H1 (cell line): ENCODE results near the gene PSME3. TPM values are rescaled to one million over a fixed set of nuclear protein-coding genes. Genes with fewer than 3 reads are reported as not detected.

Experiments used
- CTCF ChIA-PET: fragments of 300-600 bp; sonication (Branson Sonifier 250); formaldehyde crosslinking; loops from one replicate; lab custom pipeline; 2021; ENCODE audit not compliant: partially characterized antibody; lab: Charles Lee
- POLR2A ChIA-PET: fragments of 300-600 bp; sonication (Branson Sonifier 250); formaldehyde crosslinking; loops from one replicate; lab custom pipeline; 2021; ENCODE audit warnings: inconsistent platforms; ENCODE audit not compliant: partially characterized antibody; lab: Charles Lee
- DNase-seq, 2 experiments: peaks; one replicate each; pipeline versions ENCODE4 v3.0.0 to v3.0.0-alpha.2; 2010 to 2022; ENCODE audit warnings: low spot score in 2 of 2, low read depth in 1 of 2, mixed read lengths in 1 of 2
- FAIRE-seq: peaks from 2 replicates; lab custom pipeline; 2011; peaks lifted over from hg19 to GRCh38; lab: Jason Lieb, UNC
- H2AFZ ChIP-seq: 2 replicates; pipeline ENCODE4 v1.8.1; 2012; ENCODE audit warnings: low read length, inconsistent platforms
- H2AK5ac ChIP-seq: 2 replicates; pipeline ENCODE4 v1.6.1; 2013; ENCODE audit warnings: low read depth, low read length
- H2BK120ac ChIP-seq: replicated peaks from 2 replicates; pipeline ENCODE3; 2013; ENCODE audit warnings: low read depth, low read length, inconsistent platforms
- H2BK12ac ChIP-seq: 2 replicates; pipeline ENCODE4 v1.6.1; 2013; ENCODE audit warnings: low read depth, low read length
- H2BK15ac ChIP-seq: 2 replicates; pipeline ENCODE4 v1.6.1; 2013; ENCODE audit warnings: low read length
- H2BK20ac ChIP-seq: 2 replicates; pipeline ENCODE4 v1.6.1; 2013; ENCODE audit warnings: low read length
- H2BK5ac ChIP-seq: 2 replicates; pipeline ENCODE4 v1.6.1; 2013; ENCODE audit warnings: low read depth, low read length
- H3K14ac ChIP-seq: 2 replicates; pipeline ENCODE4 v1.6.1; 2013; ENCODE audit warnings: inconsistent platforms; ENCODE audit not compliant: insufficient read length
- H3K18ac ChIP-seq: 2 replicates; pipeline ENCODE4 v1.6.1; 2013; ENCODE audit warnings: low read length; ENCODE audit errors: extremely low read depth
- H3K23ac ChIP-seq: 2 replicates; pipeline ENCODE4 v1.6.1; 2013; ENCODE audit warnings: inconsistent platforms; ENCODE audit not compliant: insufficient read length
- H3K23me2 ChIP-seq: 2 replicates; pipeline ENCODE4 v1.6.1; 2013; ENCODE audit warnings: low read depth, low read length
- H3K27ac ChIP-seq: 2 replicates; pipeline ENCODE4 v1.6.1; 2011; ENCODE audit warnings: low read depth, low read length, inconsistent platforms
- H3K27me3 ChIP-seq, 4 experiments: replicated peaks in 1 of 4; 1 replicate in 1 of 4; 2 replicates in 3 of 4; pipeline versions ENCODE4 v1.6.1 to v1.8.1; 2011 to 2013; ENCODE audit warnings: low read length in 3 of 4, mild to moderate bottlenecking in 3 of 4, inconsistent platforms in 2 of 4, mixed read lengths in 2 of 4, moderate library complexity in 1 of 4; ENCODE audit not compliant: control insufficient read depth in 3 of 4, insufficient read depth in 3 of 4; ENCODE audit errors: extremely low read depth in 1 of 4
- H3K36me3 ChIP-seq, 4 experiments: 2 replicates each; pipeline versions ENCODE4 v1.6.1 to v1.8.1; 2011 to 2013; ENCODE audit warnings: mild to moderate bottlenecking in 4 of 4, low read length in 3 of 4, moderate library complexity in 2 of 4, control low read depth in 1 of 4, inconsistent platforms in 1 of 4; ENCODE audit not compliant: insufficient read depth in 4 of 4, control insufficient read depth in 2 of 4
- H3K4ac ChIP-seq: replicated peaks from 2 replicates; pipeline ENCODE3; 2013; ENCODE audit warnings: low read length, low read depth, mixed read lengths, inconsistent platforms; ENCODE audit not compliant: insufficient read length
- H3K4me1 ChIP-seq, 4 experiments: replicated peaks in 1 of 4; 1 replicate in 1 of 4; 2 replicates in 3 of 4; pipeline versions ENCODE4 v1.6.1 to v1.8.1; 2011 to 2013; ENCODE audit warnings: low read length in 3 of 4, inconsistent platforms in 2 of 4, mixed read lengths in 1 of 4; ENCODE audit not compliant: insufficient read depth in 4 of 4, control insufficient read depth in 3 of 4
- H3K4me2 ChIP-seq, 2 experiments: 2 replicates each; pipeline versions ENCODE4 v1.6.1 to v1.8.1; 2011 to 2013; ENCODE audit warnings: low read depth in 2 of 2, low read length in 2 of 2, control low read depth in 1 of 2, inconsistent platforms in 1 of 2, mild to moderate bottlenecking in 1 of 2; ENCODE audit not compliant: insufficient read depth in 1 of 2
- H3K4me3 ChIP-seq, 4 experiments: fragments of 200-600, 300-600 bp in 1 of 4; sonication (generic), shearing (Covaris generic), sonication (Bioruptor Twin) in 1 of 4; 2 replicates each; pipeline versions ENCODE4 v1.5.1 to v1.8.1; 2011 to 2016; ENCODE audit warnings: low read length in 4 of 4, low read depth in 3 of 4, control low read depth in 2 of 4, inconsistent platforms in 2 of 4, mild to moderate bottlenecking in 2 of 4, mixed read lengths in 1 of 4, moderate library complexity in 1 of 4; ENCODE audit not compliant: insufficient read depth in 2 of 4; ENCODE audit errors: extremely low read depth in 1 of 4
- H3K56ac ChIP-seq: replicated peaks from 2 replicates; pipeline ENCODE3; 2013; ENCODE audit warnings: low read depth, mild to moderate bottlenecking, mixed read lengths, low read length, inconsistent platforms; ENCODE audit not compliant: insufficient read length
- H3K79me1 ChIP-seq: 2 replicates; pipeline ENCODE4 v1.6.1; 2013; ENCODE audit warnings: low read depth, low read length, control low read depth
- H3K79me2 ChIP-seq, 2 experiments: 2 replicates each; pipeline versions ENCODE4 v1.6.1 to v1.8.1; 2012 to 2013; ENCODE audit warnings: low read length in 2 of 2, mild to moderate bottlenecking in 2 of 2, inconsistent platforms in 1 of 2; ENCODE audit not compliant: insufficient read depth in 2 of 2, control insufficient read depth in 1 of 2
- H3K9ac ChIP-seq, 4 experiments: replicated peaks in 1 of 4; 1 replicate in 1 of 4; 2 replicates in 3 of 4; pipeline versions ENCODE4 v1.6.1 to v1.8.1; 2011 to 2013; ENCODE audit warnings: low read depth in 3 of 4, low read length in 3 of 4, control low read depth in 2 of 4, mild to moderate bottlenecking in 2 of 4, moderate library complexity in 2 of 4, inconsistent platforms in 1 of 4; ENCODE audit errors: extremely low read depth in 1 of 4
- H3K9me3 ChIP-seq, 2 experiments: 2 replicates each; pipeline versions ENCODE4 v1.6.1 to v1.8.1; 2012 to 2013; ENCODE audit warnings: mild to moderate bottlenecking in 2 of 2, moderate library complexity in 2 of 2, control low read depth in 1 of 2, inconsistent platforms in 1 of 2, low read depth in 1 of 2, low read length in 1 of 2, mixed read lengths in 1 of 2; ENCODE audit not compliant: insufficient read depth in 2 of 2
- H4K20me1 ChIP-seq, 2 experiments: replicated peaks in 1 of 2; 2 replicates each; pipeline versions ENCODE3 to v1.8.1; 2011 to 2013; ENCODE audit warnings: inconsistent platforms in 2 of 2, low read length in 2 of 2, mild to moderate bottlenecking in 1 of 2; ENCODE audit not compliant: insufficient read depth in 2 of 2, control insufficient read depth in 1 of 2
- H4K5ac ChIP-seq: 2 replicates; pipeline ENCODE4 v1.6.1; 2013; ENCODE audit warnings: low read length, low read depth, mixed read lengths, inconsistent platforms; ENCODE audit not compliant: insufficient read length
- H4K8ac ChIP-seq: 2 replicates; pipeline ENCODE4 v1.8.0; 2013; ENCODE audit warnings: mild to moderate bottlenecking, moderate library complexity, low read length, inconsistent platforms; ENCODE audit not compliant: insufficient read depth; ENCODE audit errors: extremely low read depth
- H4K91ac ChIP-seq: replicated peaks from 2 replicates; pipeline ENCODE3; 2013; ENCODE audit warnings: low read length, mixed read lengths, inconsistent platforms; ENCODE audit not compliant: insufficient read length
- BCL11A ChIP-seq, 2 experiments: IDR thresholded peaks; one replicate each; pipeline ENCODE4 v1.6.1; 2011; ENCODE audit warnings: low read depth in 2 of 2, low read length in 2 of 2, mild to moderate bottlenecking in 2 of 2
- BRCA1 ChIP-seq: IDR thresholded peaks from 2 replicates; pipeline ENCODE4 v1.6.1; 2012; ENCODE audit warnings: low read depth, low read length, improper control_type of control experiment
- HDAC6 ChIP-seq: IDR thresholded peaks from one replicate; pipeline ENCODE4 v1.7.1; 2012; ENCODE audit warnings: low read depth, mild to moderate bottlenecking, inconsistent platforms, low read length, moderate library complexity
- RNF2 ChIP-seq: fragments of 200-900, 300-1000 bp; sonication (generic); IDR thresholded peaks from 2 replicates; pipeline ENCODE4 v1.7.1; 2016; ENCODE audit warnings: borderline replicate concordance, low read depth, mild to moderate bottlenecking, antibody characterized with exemption, low read length; ENCODE audit not compliant: poor library complexity, severe bottlenecking; ENCODE audit errors: missing control alignments
- RXRA ChIP-seq: IDR thresholded peaks from 2 replicates; pipeline ENCODE4 v1.6.1; 2011; ENCODE audit warnings: low read depth, mild to moderate bottlenecking, low read length, moderate library complexity; ENCODE audit not compliant: insufficient read depth
- SUZ12 ChIP-seq: fragments of 200-600 bp; sonication (generic); IDR thresholded peaks from 2 replicates; pipeline ENCODE4 v1.6.1; 2012; ENCODE audit warnings: mild to moderate bottlenecking, inconsistent platforms, low read length, moderate library complexity, mixed read lengths
- TCF12 ChIP-seq: IDR thresholded peaks from 2 replicates; pipeline ENCODE4 v1.6.1; 2011; ENCODE audit warnings: low read depth, mild to moderate bottlenecking, low read length
- YY1 ChIP-seq: IDR thresholded peaks from 2 replicates; pipeline ENCODE4 v1.6.1; 2011; ENCODE audit warnings: low read depth, mild to moderate bottlenecking, low read length
- ZNF274 ChIP-seq: IDR thresholded peaks from 2 replicates; pipeline ENCODE4 v1.7.0; 2012; ENCODE audit warnings: low read length, borderline replicate concordance; ENCODE audit errors: extremely low read depth
- whole genome bisulfite sequencing, 2 experiments: shearing (Covaris generic) in 1 of 2; methylation state at CpG; one replicate each; pipeline versions ENCODE4 v1.1.6 to v1.1.7; 2013 to 2015; ENCODE audit warnings: low lambda C conversion rate in 2 of 2, mixed read lengths in 2 of 2, inconsistent platforms in 1 of 2, low coverage in 1 of 2, missing lambda C conversion rate in 1 of 2; ENCODE audit not compliant: insufficient replicate concordance in 2 of 2, insufficient coverage in 1 of 2, insufficient read length in 1 of 2; ENCODE audit errors: extremely low coverage in 1 of 2, missing lambda C conversion rate in 1 of 2; 5-methylcytosine and 5-hydroxymethylcytosine counted together
- polyA plus RNA-seq, 7 experiments: library from polyadenylated mRNA; depleted of rRNA in 3 of 7; stranded (reverse) in 5 of 7; unstranded in 2 of 7; fragments of >200 nt in 5 of 7; fragments of 200-250 nt in 2 of 7; gene quantifications; 1 replicate in 5 of 7; 2 replicates in 1 of 7; 4 replicates in 1 of 7; pipeline versions ENCODE4 v1.2.1 to v1.2.3, GENCODE V29; 2011 to 2013; ENCODE audit warnings: missing spikeins in 2 of 7, mixed read lengths in 2 of 7
- total RNA-seq: library from RNA; stranded (reverse); fragmentation: NEBNext Ultra II Directional; extraction: Animal tissue kit (Norgen Biotek cat#: 25700); gene quantifications from 2 replicates; pipeline ENCODE4 v1.2.1, GENCODE V29; 2021
- TF ChIP-seq, protein P1 (sequence below): IDR thresholded peaks from 2 replicates; pipeline ENCODE4 v1.6.1; 2012; ENCODE audit warnings: low read length, inconsistent platforms
- TF ChIP-seq, protein P2 (sequence below): IDR thresholded peaks from 2 replicates; pipeline ENCODE4 v1.6.1; 2011; ENCODE audit warnings: low read length, improper control_type of control experiment

The PSME3 gene
- total and polyA plus RNA-seq, 2 of the 8 experiments (the other 6 are each of a cell fraction or from before 2014, with no cell fraction given), result 149 to 224 TPM

DNA sequence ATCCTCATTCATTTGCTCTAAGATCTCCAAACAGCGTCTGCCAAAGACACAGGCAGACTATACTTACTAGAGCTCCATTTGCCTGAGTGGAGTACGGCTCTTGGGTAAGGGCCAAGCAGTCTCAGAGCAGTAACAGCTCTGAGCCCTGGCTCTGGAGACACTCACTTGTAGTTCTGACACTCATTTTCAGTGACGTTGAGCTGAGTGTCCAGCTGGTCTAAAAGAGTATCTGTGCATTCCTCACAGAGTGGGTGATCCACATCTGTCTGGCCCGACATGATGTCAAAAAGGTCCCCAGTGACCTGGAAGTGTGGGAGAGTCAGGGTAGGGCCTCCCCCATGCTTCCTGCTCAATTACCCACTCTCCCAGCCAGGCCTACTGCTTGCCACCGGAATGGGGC is 14.8 kb upstream of the PSME3 start:
- Histone ChIP-seq H4K20me1 (no peaks in the 10 kb centered on the region), H3K56ac (no peak overlapping the region), H3K23ac (no peak overlapping the region), H3K9me3 (no peaks in the 10 kb centered on the region), H2BK20ac (no peak overlapping the region), H2BK12ac (no peak overlapping the region), H3K4ac (no peak overlapping the region), H2BK15ac (no peak overlapping the region), H4K8ac (no peak overlapping the region; the same call in 1 of the 2 replicates), H3K4me1 (no peaks in the 10 kb centered on the region), H3K79me2 (peaks cover 0 to 4% of the 10 kb centered on the region in 2 experiments; a peak in 2 of 4 replicates), H4K91ac (no peak overlapping the region), H3K4me3 (no peak overlapping the region), H3K79me1 (peaks cover 3% of the 10 kb centered on the region; the same call in 1 of the 2 replicates), H3K27me3 (no peaks in the 10 kb centered on the region), H3K18ac (no peak overlapping the region), H3K4me2 (no peak overlapping the region), H3K9ac (no peak overlapping the region), H3K27ac (no peak overlapping the region), H3K23me2 (no peaks in the 10 kb centered on the region), H3K14ac (no peak overlapping the region), H2BK5ac (no peak overlapping the region), H3K36me3 (peaks cover 18 to 60% (median 47%) of the 10 kb centered on the region in 4 experiments), H2BK120ac (no peak overlapping the region), H2AK5ac (no peak overlapping the region), H4K5ac (no peak overlapping the region), H2AFZ (no peak overlapping the region)
- WGBS, 2 experiments, result 93% methylated on average over 5 of the region's 5 CpGs; no CpG with 5 or more reads in 1 of the 2 experiments
- ChIA-PET POLR2A (interaction anchor here (1.1 to 1.3 kb wide), 2 partner anchors 21 to 27 kb away, joined by 3 to 4 read pairs; no protein-coding TSS in a partner anchor), CTCF (interaction anchor here (0.7 to 6.8 kb wide), 15 partner anchors 10 to 1060 kb away, joined by 3 to 45 read pairs (median 4); partner anchors contain the start of genes CNTD1, COA3 and PSME3)
- FAIRE-seq, result no peak
- no peak for DNase-seq
- TF ChIP-seq HDAC6, result no peak
- TF ChIP-seq SUZ12, result no peak
- no peak for TF ChIP-seq BCL11A (IDR thresholded peaks at IDR 0.05; ENCODE audit: low read depth in 2 of 2, low read length in 2 of 2)
- TF ChIP-seq TCF12, result no peak
- TF ChIP-seq ZNF274, result no peak
- no peak for TF ChIP-seq BRCA1
- TF ChIP-seq, protein P1, sequence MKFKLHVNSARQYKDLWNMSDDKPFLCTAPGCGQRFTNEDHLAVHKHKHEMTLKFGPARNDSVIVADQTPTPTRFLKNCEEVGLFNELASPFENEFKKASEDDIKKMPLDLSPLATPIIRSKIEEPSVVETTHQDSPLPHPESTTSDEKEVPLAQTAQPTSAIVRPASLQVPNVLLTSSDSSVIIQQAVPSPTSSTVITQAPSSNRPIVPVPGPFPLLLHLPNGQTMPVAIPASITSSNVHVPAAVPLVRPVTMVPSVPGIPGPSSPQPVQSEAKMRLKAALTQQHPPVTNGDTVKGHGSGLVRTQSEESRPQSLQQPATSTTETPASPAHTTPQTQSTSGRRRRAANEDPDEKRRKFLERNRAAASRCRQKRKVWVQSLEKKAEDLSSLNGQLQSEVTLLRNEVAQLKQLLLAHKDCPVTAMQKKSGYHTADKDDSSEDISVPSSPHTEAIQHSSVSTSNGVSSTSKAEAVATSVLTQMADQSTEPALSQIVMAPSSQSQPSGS, result no peak
- TF ChIP-seq YY1, result no peak
- TF ChIP-seq RNF2, result no peak
- no peak for TF ChIP-seq RXRA
- TF ChIP-seq, protein P2, sequence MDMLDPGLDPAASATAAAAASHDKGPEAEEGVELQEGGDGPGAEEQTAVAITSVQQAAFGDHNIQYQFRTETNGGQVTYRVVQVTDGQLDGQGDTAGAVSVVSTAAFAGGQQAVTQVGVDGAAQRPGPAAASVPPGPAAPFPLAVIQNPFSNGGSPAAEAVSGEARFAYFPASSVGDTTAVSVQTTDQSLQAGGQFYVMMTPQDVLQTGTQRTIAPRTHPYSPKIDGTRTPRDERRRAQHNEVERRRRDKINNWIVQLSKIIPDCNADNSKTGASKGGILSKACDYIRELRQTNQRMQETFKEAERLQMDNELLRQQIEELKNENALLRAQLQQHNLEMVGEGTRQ, result no peak
